ENCODE results near the gene TP73.

The TP73 gene

GRCh38 chr1:3649342-3650247 lies 2.7 kb upstream of the TP73 start, which contains the start of gene WRAP73:
WRAP73 (minus strand) TSS chr1:3650103; CDS start chr1:3649999, 104 bp downstream.
- peak; percentile 95 for ATAC-seq (ENCODE audit: low read depth)
- H3K4me1 Mint-ChIP-seq: peaks cover 15% of the 10 kb centered on the region

GRCh38 chr1:3650248-3651025 lies 1.9 kb upstream of the TP73 start:
- DNase-seq (ENCODE audit: low spot score in 2 of 2) (no peak), ATAC-seq (ENCODE audit: low read depth) (no peak)
- peak overlapping the region; percentile 62 for H3K27ac Mint-ChIP-seq
- peaks cover 3% of the 10 kb centered on the region for H3K36me3 Mint-ChIP-seq
- peak overlapping the region; percentile 82 for H3K4me3 Mint-ChIP-seq
- H3K27me3 Mint-ChIP-seq: peaks cover 9% of the 10 kb centered on the region
- no peaks in the 10 kb centered on the region for H3K9me3 Mint-ChIP-seq
- H3K4me1 Mint-ChIP-seq: peaks cover 16% of the 10 kb centered on the region

More at GRCh38 chr1:3649342-3650247, 2.7 kb upstream of the TP73 start, which contains the start of gene WRAP73:
- Mint-ChIP-seq H3K4me3 (peak within 1 kb of the TSS; percentile 82), H3K27me3 (peaks cover 9% of the 10 kb centered on the region), H3K36me3 (peaks cover 5% of the 10 kb centered on the region), H3K9me3 (no peaks in the 10 kb centered on the region), H3K27ac (peak within 1 kb of the TSS; percentile 62)
- peak; percentile 78 to 79 for DNase-seq (ENCODE audit: low spot score in 2 of 2)

GRCh38 chr1:3651026-3651929 lies 1.0 kb upstream of the TP73 start:
- Mint-ChIP-seq H3K4me1 (peaks cover 21% of the 10 kb centered on the region), H3K27me3 (peaks cover 9% of the 10 kb centered on the region), H3K9me3 (no peaks in the 10 kb centered on the region), H3K27ac (no peak overlapping the region), H3K4me3 (peak overlapping the region; percentile 78), H3K36me3 (no peaks in the 10 kb centered on the region)
- ATAC-seq (ENCODE audit: low read depth) (no peak), DNase-seq (ENCODE audit: low spot score in 2 of 2) (peak in 1 of 2 donors; percentile 53)

- Mint-ChIP-seq H3K27me3 (peaks cover 9% of the 10 kb centered on the region), H3K27ac (no peak overlapping the region), H3K9me3 (no peaks in the 10 kb centered on the region), H3K4me1 (peaks cover 25% of the 10 kb centered on the region), H3K36me3 (no peaks in the 10 kb centered on the region), H3K4me3 (peak overlapping the region; percentile 62)
- ATAC-seq (ENCODE audit: low read depth): no peak
- peak in 1 of 2 donors; percentile 42 for DNase-seq (ENCODE audit: low spot score in 2 of 2)
These were observed 401 bp downstream of the TP73 start for GRCh38 chr1:3652548-3653285.

- H3K27ac Mint-ChIP-seq: no peak overlapping the region
- no peaks in the 10 kb centered on the region for H3K36me3 Mint-ChIP-seq
- no peak for DNase-seq (ENCODE audit: low spot score in 2 of 2)
- H3K9me3 Mint-ChIP-seq: no peaks in the 10 kb centered on the region
- H3K27me3 Mint-ChIP-seq: peaks cover 9% of the 10 kb centered on the region
- ATAC-seq (ENCODE audit: low read depth): no peak
- peaks cover 22% of the 10 kb centered on the region for H3K4me1 Mint-ChIP-seq
- peak overlapping the region; percentile 62 for H3K4me3 Mint-ChIP-seq
These were observed 936 bp downstream of the TP73 start for GRCh38 chr1:3653286-3653618.

GRCh38 chr1:3654549-3655281 lies 2.4 kb downstream of the TP73 start:
- peaks cover 9% of the 10 kb centered on the region for H3K27me3 Mint-ChIP-seq
- H3K27ac Mint-ChIP-seq: no peak overlapping the region
- DNase-seq (ENCODE audit: low spot score in 2 of 2) (no peak), ATAC-seq (ENCODE audit: low read depth) (no peak)
- H3K36me3 Mint-ChIP-seq: no peaks in the 10 kb centered on the region
- H3K4me3 Mint-ChIP-seq: no peak overlapping the region
- no peaks in the 10 kb centered on the region for H3K9me3 Mint-ChIP-seq
- peaks cover 20% of the 10 kb centered on the region for H3K4me1 Mint-ChIP-seq

GRCh38 chr1:3656450-3657095 lies 4.3 kb downstream of the TP73 start:
- peak overlapping the region; percentile 62 for H3K27ac Mint-ChIP-seq
- peak; percentile 40 for ATAC-seq (ENCODE audit: low read depth)
- no peak for DNase-seq (ENCODE audit: low spot score in 2 of 2)
- peak overlapping the region; percentile 77 for H3K4me3 Mint-ChIP-seq
- no peaks in the 10 kb centered on the region for H3K9me3 Mint-ChIP-seq
- no peaks in the 10 kb centered on the region for H3K36me3 Mint-ChIP-seq
- peaks cover 6% of the 10 kb centered on the region for H3K27me3 Mint-ChIP-seq
- peaks cover 13% of the 10 kb centered on the region for H3K4me1 Mint-ChIP-seq

- Mint-ChIP-seq H3K27me3 (peaks cover 6% of the 10 kb centered on the region), H3K36me3 (no peaks in the 10 kb centered on the region)
These were observed 4.8 kb downstream of the TP73 start for GRCh38 chr1:3657096-3657475.

GRCh38 chr1:3657578-3658230 lies 5.4 kb downstream of the TP73 start:
- Mint-ChIP-seq H3K27me3 (peaks cover 6% of the 10 kb centered on the region), H3K27ac (no peak overlapping the region), H3K4me1 (peaks cover 13% of the 10 kb centered on the region), H3K9me3 (no peaks in the 10 kb centered on the region), H3K36me3 (no peaks in the 10 kb centered on the region), H3K4me3 (no peak overlapping the region)
- ATAC-seq (ENCODE audit: low read depth) (no peak), DNase-seq (ENCODE audit: low spot score in 2 of 2) (no peak)

More at GRCh38 chr1:3657096-3657475, 4.8 kb downstream of the TP73 start:
- peak overlapping the region; percentile 62 for H3K27ac Mint-ChIP-seq
- ATAC-seq (ENCODE audit: low read depth): no peak
- peaks cover 13% of the 10 kb centered on the region for H3K4me1 Mint-ChIP-seq
- H3K4me3 Mint-ChIP-seq: no peak overlapping the region
- no peak for DNase-seq (ENCODE audit: low spot score in 2 of 2)
- no peaks in the 10 kb centered on the region for H3K9me3 Mint-ChIP-seq

GRCh38 chr1:3658231-3658615 lies 5.9 kb downstream of the TP73 start:
- DNase-seq (ENCODE audit: low spot score in 2 of 2): no peak
- Mint-ChIP-seq H3K36me3 (no peaks in the 10 kb centered on the region), H3K9me3 (no peaks in the 10 kb centered on the region), H3K27ac (no peak overlapping the region), H3K4me1 (peaks cover 13% of the 10 kb centered on the region), H3K27me3 (peaks cover 6% of the 10 kb centered on the region), H3K4me3 (no peak overlapping the region)
- ATAC-seq (ENCODE audit: low read depth): no peak

- DNase-seq (ENCODE audit: low spot score in 2 of 2): no peak
- H3K4me3 Mint-ChIP-seq: no peak overlapping the region
- no peak overlapping the region for H3K27ac Mint-ChIP-seq
- H3K9me3 Mint-ChIP-seq: no peaks in the 10 kb centered on the region
- no peaks in the 10 kb centered on the region for H3K36me3 Mint-ChIP-seq
- peaks cover 11% of the 10 kb centered on the region for H3K4me1 Mint-ChIP-seq
- no peak for ATAC-seq (ENCODE audit: low read depth)
- H3K27me3 Mint-ChIP-seq: peaks cover 2% of the 10 kb centered on the region
These were observed 6.8 kb downstream of the TP73 start for GRCh38 chr1:3659093-3659492.

- no peak overlapping the region for H3K27ac Mint-ChIP-seq
- DNase-seq (ENCODE audit: low spot score in 2 of 2): no peak
- H3K4me3 Mint-ChIP-seq: no peak overlapping the region
- H3K9me3 Mint-ChIP-seq: no peaks in the 10 kb centered on the region
- H3K36me3 Mint-ChIP-seq: no peaks in the 10 kb centered on the region
- no peaks in the 10 kb centered on the region for H3K27me3 Mint-ChIP-seq
- no peak for ATAC-seq (ENCODE audit: low read depth)
- H3K4me1 Mint-ChIP-seq: peaks cover 20% of the 10 kb centered on the region
These were observed 8.4 kb downstream of the TP73 start for GRCh38 chr1:3660704-3661103.

Measured in memory B cell (primary cell).